Measurements from ENCODE around the gene KRR1. TPM values are rescaled to one million over a fixed set of nuclear protein-coding genes. Genes with fewer than 3 reads are reported as not detected.

The KRR1 gene
- total RNA-seq, 1 experiment from 2014 or later = 192 TPM

DNA sequence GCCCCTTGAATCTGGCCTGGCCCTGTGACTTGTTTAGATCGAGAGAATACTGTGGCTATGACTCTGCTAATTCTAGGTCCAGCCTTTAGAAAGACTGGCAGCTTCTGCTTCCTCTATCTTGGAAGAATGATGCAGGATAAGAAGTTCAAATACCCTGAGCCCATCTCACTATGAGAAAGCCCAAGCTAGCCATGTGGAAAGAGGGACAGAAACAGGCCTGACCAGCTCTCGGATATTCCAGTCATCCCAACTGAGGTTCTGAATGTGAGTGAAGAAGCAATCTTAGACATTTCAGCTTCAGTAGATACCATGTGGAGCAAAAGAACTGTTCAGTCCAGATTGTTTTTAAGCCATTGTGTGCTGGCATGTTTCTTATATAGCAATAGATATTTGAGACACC, 17.3 kb upstream of the KRR1 start:
- ChIA-PET RAD21 (ENCODE audit: low non-redundant PET in 1 of 2, low total read pairs in 2 of 2, uncharacterized antibody in 2 of 2, unreplicated experiment in 2 of 2) (interaction anchor here in 1 of 2 experiments (0.8 to 1.0 kb wide), 2 partner anchors 31 to 95 kb away, joined by 3 read pairs; no protein-coding TSS in a partner anchor), POLR2A (interaction anchor here (0.8 to 2.2 kb wide), 5 partner anchors 9 to 132 kb away, joined by 3 to 7 read pairs (median 4); partner anchors contain the start of gene KRR1), CTCF (interaction anchor here (1.1 to 1.3 kb wide), 3 partner anchors 43 to 927 kb away, joined by 3 to 5 read pairs (median 3); no protein-coding TSS in a partner anchor)
- Histone ChIP-seq H4K20me1 (ENCODE audit: insufficient read depth) (no peaks in the 10 kb centered on the region), H3K4me2 (ENCODE audit: low read length) (peak overlapping the region; percentile 26), H3K9me3 (ENCODE audit: control insufficient read depth in 1 of 2, insufficient read depth in 1 of 2, low read depth in 1 of 2, low read length in 2 of 2) (no peaks in the 10 kb centered on the region), H3K4me3 (replicated peaks in 1 of 2; ENCODE audit: low read depth in 1 of 2, low read length in 2 of 2) (no peak overlapping the region), H2AFZ (ENCODE audit: low read depth, low read length, poor library complexity, severe bottlenecking) (peak overlapping the region; percentile 48), H3K79me2 (ENCODE audit: insufficient read depth, low read length) (no peaks in the 10 kb centered on the region), H3K36me3 (ENCODE audit: control insufficient read depth in 1 of 2, insufficient read depth in 2 of 2, low read length in 2 of 2) (no peaks in the 10 kb centered on the region), H3K27me3 (ENCODE audit: insufficient read depth, low read length) (no peaks in the 10 kb centered on the region), H3K9me2 (ENCODE audit: insufficient read depth) (no peaks in the 10 kb centered on the region), H3K27ac (ENCODE audit: low read depth, low read length) (peak overlapping the region; percentile 72), H3K4me1 (ENCODE audit: control insufficient read depth in 1 of 2, insufficient read depth in 2 of 2, low read length in 2 of 2) (peaks cover 17 to 35% of the 10 kb centered on the region in 2 experiments), H3K9ac (ENCODE audit: low read length) (peak overlapping the region; percentile 4; the same call in 1 of the 2 replicates)
- intact Hi-C loops (cut with micrococcal nuclease) = loop anchor here (5.0 kb wide), 4 partner anchors 94 to 1264 kb away; partner anchors contain the start of gene BBS10
- ATAC-seq (peak; percentile 23), DNase-seq (ENCODE audit: low read depth, low spot score) (no peak)
- BruUV-seq (replicated peaks) = TSS peak; percentile 77
- TF ChIP-seq POLR2A (IDR thresholded peaks at IDR 0.05; ENCODE audit: borderline replicate concordance, extremely low read depth, insufficient read depth, insufficient read length) = no peak
- TF ChIP-seq, protein P1, sequence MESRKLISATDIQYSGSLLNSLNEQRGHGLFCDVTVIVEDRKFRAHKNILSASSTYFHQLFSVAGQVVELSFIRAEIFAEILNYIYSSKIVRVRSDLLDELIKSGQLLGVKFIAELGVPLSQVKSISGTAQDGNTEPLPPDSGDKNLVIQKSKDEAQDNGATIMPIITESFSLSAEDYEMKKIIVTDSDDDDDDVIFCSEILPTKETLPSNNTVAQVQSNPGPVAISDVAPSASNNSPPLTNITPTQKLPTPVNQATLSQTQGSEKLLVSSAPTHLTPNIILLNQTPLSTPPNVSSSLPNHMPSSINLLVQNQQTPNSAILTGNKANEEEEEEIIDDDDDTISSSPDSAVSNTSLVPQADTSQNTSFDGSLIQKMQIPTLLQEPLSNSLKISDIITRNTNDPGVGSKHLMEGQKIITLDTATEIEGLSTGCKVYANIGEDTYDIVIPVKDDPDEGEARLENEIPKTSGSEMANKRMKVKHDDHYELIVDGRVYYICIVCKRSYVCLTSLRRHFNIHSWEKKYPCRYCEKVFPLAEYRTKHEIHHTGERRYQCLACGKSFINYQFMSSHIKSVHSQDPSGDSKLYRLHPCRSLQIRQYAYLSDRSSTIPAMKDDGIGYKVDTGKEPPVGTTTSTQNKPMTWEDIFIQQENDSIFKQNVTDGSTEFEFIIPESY (IDR thresholded peaks at IDR 0.05; ENCODE audit: extremely low read depth, insufficient replicate concordance, low read length) = no peak
- TF ChIP-seq ELF1 (IDR thresholded peaks at IDR 0.05; ENCODE audit: borderline replicate concordance, low read depth) = no peak
- no peak for TF ChIP-seq CEBPB (IDR thresholded peaks at IDR 0.05; ENCODE audit: low read depth)
- TF ChIP-seq, protein P2, sequence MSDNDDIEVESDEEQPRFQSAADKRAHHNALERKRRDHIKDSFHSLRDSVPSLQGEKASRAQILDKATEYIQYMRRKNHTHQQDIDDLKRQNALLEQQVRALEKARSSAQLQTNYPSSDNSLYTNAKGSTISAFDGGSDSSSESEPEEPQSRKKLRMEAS (IDR thresholded peaks at IDR 0.05) = no peak

DNA sequence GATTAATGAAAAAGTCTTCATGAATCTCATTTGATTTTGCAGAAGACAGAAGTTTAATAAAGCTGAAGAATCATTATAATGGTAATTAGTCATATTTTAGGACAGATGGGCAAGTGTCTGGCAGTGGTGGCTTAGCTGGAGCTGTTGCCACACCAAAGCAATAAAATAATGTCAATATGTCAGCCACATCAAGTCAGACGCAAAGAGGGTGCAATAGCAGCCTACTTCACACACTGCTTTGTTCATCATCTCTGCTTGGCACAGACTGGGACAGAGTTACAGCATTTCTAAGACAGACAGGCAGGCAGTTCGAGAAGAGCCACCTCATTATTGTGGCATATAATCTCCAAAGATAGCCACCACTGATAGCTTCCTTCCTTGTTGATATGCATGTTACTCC, 16.9 kb upstream of the KRR1 start:
- DNase-seq (ENCODE audit: low read depth, low spot score) (no peak), ATAC-seq (peak; percentile 58)
- Histone ChIP-seq H3K79me2 (ENCODE audit: insufficient read depth, low read length) (no peaks in the 10 kb centered on the region), H2AFZ (ENCODE audit: low read depth, low read length, poor library complexity, severe bottlenecking) (peak overlapping the region; percentile 48), H3K4me2 (ENCODE audit: low read length) (peak overlapping the region; percentile 26), H3K4me1 (ENCODE audit: control insufficient read depth in 1 of 2, insufficient read depth in 2 of 2, low read length in 2 of 2) (peaks cover 17 to 35% of the 10 kb centered on the region in 2 experiments), H3K4me3 (replicated peaks in 1 of 2; ENCODE audit: low read depth in 1 of 2, low read length in 2 of 2) (no peak overlapping the region), H3K27me3 (ENCODE audit: insufficient read depth, low read length) (no peaks in the 10 kb centered on the region), H3K27ac (ENCODE audit: low read depth, low read length) (peak overlapping the region; percentile 72), H4K20me1 (ENCODE audit: insufficient read depth) (no peaks in the 10 kb centered on the region), H3K9me3 (ENCODE audit: control insufficient read depth in 1 of 2, insufficient read depth in 1 of 2, low read depth in 1 of 2, low read length in 2 of 2) (no peaks in the 10 kb centered on the region), H3K9me2 (ENCODE audit: insufficient read depth) (no peaks in the 10 kb centered on the region), H3K36me3 (ENCODE audit: control insufficient read depth in 1 of 2, insufficient read depth in 2 of 2, low read length in 2 of 2) (no peaks in the 10 kb centered on the region), H3K9ac (ENCODE audit: low read length) (peak overlapping the region; percentile 4; the same call in 1 of the 2 replicates)
- CTCF ChIA-PET = interaction anchor here (0.6 to 1.3 kb wide), 6 partner anchors 17 to 1058 kb away, joined by 3 to 5 read pairs (median 3); partner anchors contain the start of gene KRR1
- RAD21 ChIA-PET (ENCODE audit: low non-redundant PET in 1 of 2, low total read pairs in 2 of 2, uncharacterized antibody in 2 of 2, unreplicated experiment in 2 of 2) = interaction anchor here (0.6 to 1.9 kb wide), 5 partner anchors 32 to 196 kb away, joined by 3 to 4 read pairs (median 3); no protein-coding TSS in a partner anchor
- intact Hi-C loops (cut with micrococcal nuclease) = loop anchor here (5.0 kb wide), 4 partner anchors 94 to 1264 kb away; partner anchors contain the start of gene BBS10
- POLR2A ChIA-PET = interaction anchor here (0.8 to 2.2 kb wide), 6 partner anchors 9 to 819 kb away, joined by 3 to 7 read pairs (median 4); partner anchors contain the start of gene KRR1
- no TSS peak for BruUV-seq (replicated peaks)
- TF ChIP-seq SIN3A (IDR thresholded peaks at IDR 0.05; ENCODE audit: low read depth) (no peak), ELF1 (IDR thresholded peaks at IDR 0.05; ENCODE audit: borderline replicate concordance, low read depth) (no peak), TCF7L2 (IDR thresholded peaks at IDR 0.05; ENCODE audit: borderline replicate concordance, extremely low read depth, insufficient read depth, insufficient read length) (peak; percentile 31), ZFX (IDR thresholded peaks at IDR 0.05) (no peak)
- TF ChIP-seq, protein P3, sequence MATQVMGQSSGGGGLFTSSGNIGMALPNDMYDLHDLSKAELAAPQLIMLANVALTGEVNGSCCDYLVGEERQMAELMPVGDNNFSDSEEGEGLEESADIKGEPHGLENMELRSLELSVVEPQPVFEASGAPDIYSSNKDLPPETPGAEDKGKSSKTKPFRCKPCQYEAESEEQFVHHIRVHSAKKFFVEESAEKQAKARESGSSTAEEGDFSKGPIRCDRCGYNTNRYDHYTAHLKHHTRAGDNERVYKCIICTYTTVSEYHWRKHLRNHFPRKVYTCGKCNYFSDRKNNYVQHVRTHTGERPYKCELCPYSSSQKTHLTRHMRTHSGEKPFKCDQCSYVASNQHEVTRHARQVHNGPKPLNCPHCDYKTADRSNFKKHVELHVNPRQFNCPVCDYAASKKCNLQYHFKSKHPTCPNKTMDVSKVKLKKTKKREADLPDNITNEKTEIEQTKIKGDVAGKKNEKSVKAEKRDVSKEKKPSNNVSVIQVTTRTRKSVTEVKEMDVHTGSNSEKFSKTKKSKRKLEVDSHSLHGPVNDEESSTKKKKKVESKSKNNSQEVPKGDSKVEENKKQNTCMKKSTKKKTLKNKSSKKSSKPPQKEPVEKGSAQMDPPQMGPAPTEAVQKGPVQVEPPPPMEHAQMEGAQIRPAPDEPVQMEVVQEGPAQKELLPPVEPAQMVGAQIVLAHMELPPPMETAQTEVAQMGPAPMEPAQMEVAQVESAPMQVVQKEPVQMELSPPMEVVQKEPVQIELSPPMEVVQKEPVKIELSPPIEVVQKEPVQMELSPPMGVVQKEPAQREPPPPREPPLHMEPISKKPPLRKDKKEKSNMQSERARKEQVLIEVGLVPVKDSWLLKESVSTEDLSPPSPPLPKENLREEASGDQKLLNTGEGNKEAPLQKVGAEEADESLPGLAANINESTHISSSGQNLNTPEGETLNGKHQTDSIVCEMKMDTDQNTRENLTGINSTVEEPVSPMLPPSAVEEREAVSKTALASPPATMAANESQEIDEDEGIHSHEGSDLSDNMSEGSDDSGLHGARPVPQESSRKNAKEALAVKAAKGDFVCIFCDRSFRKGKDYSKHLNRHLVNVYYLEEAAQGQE (IDR thresholded peaks at IDR 0.05; ENCODE audit: low read depth) = no peak
- TF ChIP-seq, protein P4, sequence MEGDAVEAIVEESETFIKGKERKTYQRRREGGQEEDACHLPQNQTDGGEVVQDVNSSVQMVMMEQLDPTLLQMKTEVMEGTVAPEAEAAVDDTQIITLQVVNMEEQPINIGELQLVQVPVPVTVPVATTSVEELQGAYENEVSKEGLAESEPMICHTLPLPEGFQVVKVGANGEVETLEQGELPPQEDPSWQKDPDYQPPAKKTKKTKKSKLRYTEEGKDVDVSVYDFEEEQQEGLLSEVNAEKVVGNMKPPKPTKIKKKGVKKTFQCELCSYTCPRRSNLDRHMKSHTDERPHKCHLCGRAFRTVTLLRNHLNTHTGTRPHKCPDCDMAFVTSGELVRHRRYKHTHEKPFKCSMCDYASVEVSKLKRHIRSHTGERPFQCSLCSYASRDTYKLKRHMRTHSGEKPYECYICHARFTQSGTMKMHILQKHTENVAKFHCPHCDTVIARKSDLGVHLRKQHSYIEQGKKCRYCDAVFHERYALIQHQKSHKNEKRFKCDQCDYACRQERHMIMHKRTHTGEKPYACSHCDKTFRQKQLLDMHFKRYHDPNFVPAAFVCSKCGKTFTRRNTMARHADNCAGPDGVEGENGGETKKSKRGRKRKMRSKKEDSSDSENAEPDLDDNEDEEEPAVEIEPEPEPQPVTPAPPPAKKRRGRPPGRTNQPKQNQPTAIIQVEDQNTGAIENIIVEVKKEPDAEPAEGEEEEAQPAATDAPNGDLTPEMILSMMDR (IDR thresholded peaks at IDR 0.05 in 2 of 3, conservative IDR thresholded peaks at IDR 0.05 in 1 of 3; ENCODE audit: borderline replicate concordance in 1 of 3, insufficient read depth in 1 of 3, low read depth in 2 of 3, low read length in 2 of 3) = no peak

Data from HCT116 (cell line).